ENCODE data around the gene PTCD1. TPM values are rescaled to one million over a fixed set of nuclear protein-coding genes. Genes with fewer than 3 reads are reported as not detected.

PTCD1 gene
- total RNA-seq, 1 donor from 2014 or later, result 5.3 TPM

- no peak for DNase-seq (ENCODE audit: low read depth, low spot score)
These were observed 67.2 kb downstream of the PTCD1 start for GRCh38 chr7:99371376-99371920.

- DNase-seq (ENCODE audit: low read depth, low spot score), result no peak
These were observed 68.7 kb downstream of the PTCD1 start for GRCh38 chr7:99369767-99370391.

GRCh38 chr7:99368750-99369389 is 69.7 kb downstream of the PTCD1 start:
- DNase-seq (ENCODE audit: low read depth, low spot score), result no peak

Other genes starting within 250 kb of the PTCD1 start
- gene KPNA7, start 230.7 kb downstream of the PTCD1 start, total RNA-seq, result not detected in 2 replicates
- gene MYH16, start 166.0 kb downstream of the PTCD1 start, total RNA-seq, result 0.21 and 0.53 TPM in 2 replicates
- gene ARPC1A, start 112.9 kb downstream of the PTCD1 start, total RNA-seq, result 214 and 272 TPM in 2 replicates
- 757 and 888 TPM in 2 replicates for gene ARPC1B, start 64.1 kb downstream of the PTCD1 start, total RNA-seq
- 29.1 and 41.7 TPM in 2 replicates for gene PDAP1, start 30.2 kb downstream of the PTCD1 start, total RNA-seq
- 92.2 and 116 TPM in 2 replicates for gene BUD31, start 29.8 kb downstream of the PTCD1 start, total RNA-seq
- 31.5 and 37.7 TPM in 2 replicates for gene CPSF4, start 145 bp upstream of the PTCD1 start, total RNA-seq
- gene ATP5MF, start 27.4 kb upstream of the PTCD1 start, total RNA-seq, result 253 and 290 TPM in 2 replicates
- 4.8 and 5.9 TPM in 2 replicates for gene ZNF789, start 34.1 kb upstream of the PTCD1 start, total RNA-seq
- 27.0 and 31.3 TPM in 2 replicates for gene ZNF394, start 61.5 kb upstream of the PTCD1 start, total RNA-seq
- gene ZKSCAN5, start 65.9 kb upstream of the PTCD1 start, total RNA-seq, result 10.4 and 15.1 TPM in 2 replicates
- gene FAM200A, start 113.3 kb upstream of the PTCD1 start, total RNA-seq, result 4.8 and 5.4 TPM in 2 replicates
- gene ZNF655, start 119.8 kb upstream of the PTCD1 start, total RNA-seq, result 8.2 and 20.9 TPM in 2 replicates
- gene TMEM225B, start 159.5 kb upstream of the PTCD1 start, total RNA-seq, result not detected in 2 replicates
- gene ZSCAN25, start 178.1 kb upstream of the PTCD1 start, total RNA-seq, result 12.5 and 14.2 TPM in 2 replicates
- gene CYP3A5, start 241.2 kb upstream of the PTCD1 start, total RNA-seq, result not detected in 2 replicates

All from pulmonary artery endothelial cell (primary cell).